ENCODE measurements around the gene SMOC1.

SMOC1 gene

DNA sequence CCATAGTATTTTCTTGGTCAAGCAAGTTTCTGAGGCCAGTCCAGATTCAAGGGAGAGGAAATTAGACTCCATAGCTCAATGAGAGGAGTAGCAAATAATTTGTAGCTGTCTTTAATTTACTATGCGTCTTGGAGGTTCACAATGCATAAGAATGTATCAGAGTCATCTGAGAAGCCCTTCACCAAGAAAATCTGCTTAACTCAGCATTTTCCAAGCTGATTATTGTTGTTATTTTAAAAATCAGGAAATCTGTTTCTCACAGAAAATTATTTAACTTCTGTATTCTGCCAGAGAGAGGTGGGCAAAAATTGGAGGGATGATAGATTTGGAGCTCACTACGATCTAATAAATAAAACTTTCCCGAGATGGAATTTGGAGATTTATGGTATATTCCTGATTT, 72.0 kb downstream of the SMOC1 start:
- Histone ChIP-seq H3K9me3 (replicated peaks in 1 of 2; ENCODE audit: control insufficient read depth in 2 of 2, insufficient read depth in 1 of 2, low read depth in 1 of 2, low read length in 2 of 2) (peaks cover 0 to 11% of the 10 kb centered on the region in 2 donors), H3K23ac (ENCODE audit: low read depth, low read length, poor library complexity) (no peak overlapping the region), H2BK120ac (ENCODE audit: low read depth, low read length) (no peak overlapping the region), H2AFZ (ENCODE audit: low read length) (no peak overlapping the region), H3K36me3 (replicated peaks in 1 of 2; ENCODE audit: control insufficient read depth in 2 of 2, insufficient read depth in 2 of 2, low read length in 2 of 2) (peaks cover 28 to 58% of the 10 kb centered on the region in 2 donors), H3K27ac (replicated peaks; ENCODE audit: low read length) (no peak overlapping the region), H2BK12ac (ENCODE audit: low read length) (no peak overlapping the region), H3K9ac (ENCODE audit: low read depth, low read length, poor library complexity) (no peak overlapping the region), H2BK5ac (ENCODE audit: low read length) (no peak overlapping the region), H3K4me2 (ENCODE audit: insufficient read depth, low read length, poor library complexity, severe bottlenecking) (no peak overlapping the region), H3K4ac (ENCODE audit: low read length) (no peak overlapping the region), H4K91ac (ENCODE audit: low read depth, low read length, poor library complexity) (no peak overlapping the region), H2BK15ac (ENCODE audit: low read length) (no peak overlapping the region), H2AK5ac (ENCODE audit: low read depth, low read length) (no peak overlapping the region), H3K4me3 (ENCODE audit: low read length in 2 of 2) (no peak overlapping the region), H3K4me1 (ENCODE audit: control insufficient read depth in 2 of 2, insufficient read depth in 1 of 2, low read depth in 1 of 2, low read length in 2 of 2) (peaks cover 5 to 14% of the 10 kb centered on the region in 2 donors), H3K79me1 (ENCODE audit: low read depth, low read length) (peaks cover 9% of the 10 kb centered on the region), H3K27me3 (ENCODE audit: control insufficient read depth in 3 of 3, insufficient read depth in 3 of 3, low read depth in 1 of 3, low read length in 3 of 3) (no peaks in the 10 kb centered on the region), H3K14ac (ENCODE audit: low read length) (no peak overlapping the region), H3K18ac (ENCODE audit: low read length) (no peak overlapping the region), H4K8ac (ENCODE audit: low read depth, low read length) (no peak overlapping the region)
- DNase-seq (ENCODE audit: low spot score), result no peak
- no CpG with 5 or more reads among the region's 3 CpGs for WGBS, 2 donors (ENCODE audit: extremely low coverage in 2 of 2, insufficient read length in 2 of 2, insufficient replicate concordance in 1 of 2)

DNA sequence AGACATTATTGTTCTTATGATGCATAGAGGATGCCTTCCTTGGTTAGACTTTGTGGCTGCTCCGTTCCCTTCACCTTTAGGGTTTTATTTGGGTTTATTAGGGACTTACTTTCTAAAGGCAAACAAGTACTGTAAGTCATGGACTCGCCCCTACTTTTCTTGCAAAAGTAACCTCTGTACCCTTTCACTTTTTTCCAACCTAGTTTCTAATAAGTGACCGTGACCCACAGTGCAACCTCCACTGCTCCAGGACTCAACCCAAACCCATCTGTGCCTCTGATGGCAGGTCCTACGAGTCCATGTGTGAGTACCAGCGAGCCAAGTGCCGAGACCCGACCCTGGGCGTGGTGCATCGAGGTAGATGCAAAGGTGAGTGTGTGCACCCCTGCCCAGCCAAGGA, 72.7 kb downstream of the SMOC1 start:
- no peak overlapping the region for H3K4ac ChIP-seq (ENCODE audit: low read length)
- peaks cover 9% of the 10 kb centered on the region for H3K79me1 ChIP-seq (ENCODE audit: low read depth, low read length)
- no peak overlapping the region for H3K4me2 ChIP-seq (ENCODE audit: insufficient read depth, low read length, poor library complexity, severe bottlenecking)
- peaks cover 0 to 4% of the 10 kb centered on the region in 2 donors for H3K9me3 ChIP-seq (replicated peaks in 1 of 2; ENCODE audit: control insufficient read depth in 2 of 2, insufficient read depth in 1 of 2, low read depth in 1 of 2, low read length in 2 of 2)
- H2AFZ ChIP-seq (ENCODE audit: low read length), result no peak overlapping the region
- no peak overlapping the region for H3K4me3 ChIP-seq (ENCODE audit: low read length in 2 of 2)
- H3K9ac ChIP-seq (ENCODE audit: low read depth, low read length, poor library complexity), result no peak overlapping the region
- H2BK120ac ChIP-seq (ENCODE audit: low read depth, low read length), result no peak overlapping the region
- H3K23ac ChIP-seq (ENCODE audit: low read depth, low read length, poor library complexity), result no peak overlapping the region
- H3K36me3 ChIP-seq (replicated peaks in 1 of 2; ENCODE audit: control insufficient read depth in 2 of 2, insufficient read depth in 2 of 2, low read length in 2 of 2), result peaks cover 32 to 61% of the 10 kb centered on the region in 2 donors
- DNase-seq (ENCODE audit: low spot score), result no peak
- no peak overlapping the region for H4K91ac ChIP-seq (ENCODE audit: low read depth, low read length, poor library complexity)
- H2BK15ac ChIP-seq (ENCODE audit: low read length), result no peak overlapping the region
- H2BK5ac ChIP-seq (ENCODE audit: low read length), result no peak overlapping the region
- H3K27ac ChIP-seq (replicated peaks; ENCODE audit: low read length), result peak overlapping the region; percentile 2
- H3K14ac ChIP-seq (ENCODE audit: low read length), result no peak overlapping the region
- peaks cover 5 to 17% of the 10 kb centered on the region in 2 donors for H3K4me1 ChIP-seq (ENCODE audit: control insufficient read depth in 2 of 2, insufficient read depth in 1 of 2, low read depth in 1 of 2, low read length in 2 of 2)
- no peak overlapping the region for H4K8ac ChIP-seq (ENCODE audit: low read depth, low read length)
- no peak overlapping the region for H2AK5ac ChIP-seq (ENCODE audit: low read depth, low read length)
- no peak overlapping the region for H2BK12ac ChIP-seq (ENCODE audit: low read length)
- H3K27me3 ChIP-seq (ENCODE audit: control insufficient read depth in 3 of 3, insufficient read depth in 3 of 3, low read depth in 1 of 3, low read length in 3 of 3), result no peaks in the 10 kb centered on the region
- no peak overlapping the region for H3K18ac ChIP-seq (ENCODE audit: low read length)
- no CpG with 5 or more reads among the region's 9 CpGs for WGBS, 2 donors (ENCODE audit: extremely low coverage in 2 of 2, insufficient read length in 2 of 2, insufficient replicate concordance in 1 of 2)

DNA sequence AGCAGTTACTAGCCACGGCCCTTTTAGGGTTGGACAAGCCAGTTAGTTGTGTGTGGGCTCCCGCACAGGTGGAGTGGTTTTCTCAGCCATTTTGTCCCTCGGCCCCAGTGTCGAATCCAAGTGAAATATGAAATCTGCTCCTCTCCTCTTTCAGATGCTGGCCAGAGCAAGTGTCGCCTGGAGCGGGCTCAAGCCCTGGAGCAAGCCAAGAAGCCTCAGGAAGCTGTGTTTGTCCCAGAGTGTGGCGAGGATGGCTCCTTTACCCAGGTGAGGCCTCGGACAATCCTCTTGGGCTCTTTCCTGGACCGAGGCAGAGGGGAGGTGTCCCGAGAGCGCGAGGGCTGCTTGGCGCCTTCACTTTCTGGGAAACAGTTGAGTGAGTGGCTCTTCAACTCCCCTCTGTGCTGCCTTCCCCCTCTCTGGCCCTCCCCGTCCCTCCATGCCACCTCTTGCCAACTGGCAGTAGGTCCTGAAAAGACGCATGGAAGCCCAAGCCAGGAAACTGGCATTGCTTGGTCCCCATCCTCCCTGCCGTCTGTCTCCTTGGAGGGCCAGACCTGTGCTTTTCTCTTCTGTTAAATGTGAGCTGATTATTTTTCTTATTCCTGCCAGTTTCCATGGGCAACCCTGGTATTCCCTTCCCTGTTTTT, 74.2 kb downstream of the SMOC1 start:
- Histone ChIP-seq H4K8ac (ENCODE audit: low read depth, low read length) (no peak overlapping the region), H2BK5ac (ENCODE audit: low read length) (no peak overlapping the region), H3K9ac (ENCODE audit: low read depth, low read length, poor library complexity) (no peak overlapping the region), H3K4ac (ENCODE audit: low read length) (no peak overlapping the region), H3K23ac (ENCODE audit: low read depth, low read length, poor library complexity) (no peak overlapping the region), H2BK15ac (ENCODE audit: low read length) (no peak overlapping the region), H2AFZ (ENCODE audit: low read length) (no peak overlapping the region), H2AK5ac (ENCODE audit: low read depth, low read length) (no peak overlapping the region), H2BK120ac (ENCODE audit: low read depth, low read length) (no peak overlapping the region), H3K4me3 (ENCODE audit: low read length in 2 of 2) (no peak overlapping the region), H3K18ac (ENCODE audit: low read length) (no peak overlapping the region), H3K9me3 (replicated peaks in 1 of 2; ENCODE audit: control insufficient read depth in 2 of 2, insufficient read depth in 1 of 2, low read depth in 1 of 2, low read length in 2 of 2) (no peaks in the 10 kb centered on the region), H3K27ac (replicated peaks; ENCODE audit: low read length) (no peak overlapping the region), H3K14ac (ENCODE audit: low read length) (no peak overlapping the region), H3K27me3 (ENCODE audit: control insufficient read depth in 3 of 3, insufficient read depth in 3 of 3, low read depth in 1 of 3, low read length in 3 of 3) (no peaks in the 10 kb centered on the region), H3K36me3 (replicated peaks in 1 of 2; ENCODE audit: control insufficient read depth in 2 of 2, insufficient read depth in 2 of 2, low read length in 2 of 2) (peaks cover 33 to 67% of the 10 kb centered on the region in 2 donors), H4K91ac (ENCODE audit: low read depth, low read length, poor library complexity) (no peak overlapping the region), H3K4me2 (ENCODE audit: insufficient read depth, low read length, poor library complexity, severe bottlenecking) (no peak overlapping the region), H3K79me1 (ENCODE audit: low read depth, low read length) (peaks cover 9% of the 10 kb centered on the region), H3K4me1 (ENCODE audit: control insufficient read depth in 2 of 2, insufficient read depth in 1 of 2, low read depth in 1 of 2, low read length in 2 of 2) (peaks cover 5 to 17% of the 10 kb centered on the region in 2 donors), H2BK12ac (ENCODE audit: low read length) (no peak overlapping the region)
- DNase-seq (ENCODE audit: low spot score), result no peak
- no CpG with 5 or more reads among the region's 16 CpGs for WGBS, 2 donors (ENCODE audit: extremely low coverage in 2 of 2, insufficient read length in 2 of 2, insufficient replicate concordance in 1 of 2)

DNA sequence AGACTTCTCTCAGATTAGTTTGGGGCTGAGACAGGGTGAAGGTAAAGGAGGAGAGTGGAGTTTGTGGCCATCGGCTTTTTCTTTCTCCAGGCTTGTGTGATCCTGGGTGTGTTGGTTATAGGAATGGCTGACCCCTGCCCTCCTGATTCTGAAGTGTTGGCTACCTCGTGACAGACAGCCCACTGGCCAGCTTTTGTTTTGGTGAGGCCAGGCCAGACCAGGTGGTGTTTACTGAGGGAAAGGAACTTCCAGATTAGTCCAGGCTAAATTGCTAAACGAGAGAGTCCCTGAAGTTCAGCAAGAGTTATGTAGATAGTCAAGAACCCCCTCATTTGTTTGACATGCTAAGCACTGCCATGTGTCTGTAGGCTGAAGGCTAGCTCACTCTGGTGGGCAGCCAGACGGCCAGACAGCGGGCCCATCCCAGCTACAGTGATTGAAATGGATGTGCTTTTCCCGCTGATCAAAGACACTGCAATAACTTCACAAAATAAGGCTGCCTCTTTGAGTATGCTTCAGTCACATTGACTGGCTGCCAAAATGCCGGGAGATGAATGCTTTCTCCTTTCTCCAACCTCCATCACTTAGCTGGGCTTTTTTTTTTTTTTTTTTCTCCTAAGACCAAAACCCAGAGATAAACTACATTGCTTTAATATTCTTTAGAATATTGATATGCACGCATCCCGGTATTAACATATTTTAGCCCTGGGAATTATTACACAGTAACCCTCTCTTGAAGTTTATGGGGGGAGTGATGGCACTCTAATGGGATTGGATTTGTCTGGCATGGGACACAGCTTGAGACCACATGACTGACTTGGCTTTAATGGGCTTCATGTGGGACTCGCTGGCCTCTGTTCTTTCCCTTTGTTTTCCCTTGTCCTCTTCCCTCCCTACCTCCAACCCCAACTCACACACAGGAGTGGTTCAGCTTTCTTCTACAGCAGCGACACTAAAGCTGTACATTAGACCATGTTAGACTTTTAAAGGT, 76.9 kb downstream of the SMOC1 start:
- no CpG with 5 or more reads among the region's 11 CpGs for WGBS, 2 donors (ENCODE audit: extremely low coverage in 2 of 2, insufficient read length in 2 of 2, insufficient replicate concordance in 1 of 2)
- Histone ChIP-seq H3K4me1 (ENCODE audit: control insufficient read depth in 2 of 2, insufficient read depth in 1 of 2, low read depth in 1 of 2, low read length in 2 of 2) (peaks cover 5 to 12% of the 10 kb centered on the region in 2 donors), H4K91ac (ENCODE audit: low read depth, low read length, poor library complexity) (no peak overlapping the region), H3K27ac (replicated peaks; ENCODE audit: low read length) (peak overlapping the region; percentile 9), H3K9ac (ENCODE audit: low read depth, low read length, poor library complexity) (no peak overlapping the region), H3K18ac (ENCODE audit: low read length) (no peak overlapping the region), H3K14ac (ENCODE audit: low read length) (no peak overlapping the region), H2AK5ac (ENCODE audit: low read depth, low read length) (no peak overlapping the region), H3K23ac (ENCODE audit: low read depth, low read length, poor library complexity) (no peak overlapping the region), H3K4me3 (ENCODE audit: low read length in 2 of 2) (no peak overlapping the region), H2BK5ac (ENCODE audit: low read length) (no peak overlapping the region), H3K9me3 (replicated peaks in 1 of 2; ENCODE audit: control insufficient read depth in 2 of 2, insufficient read depth in 1 of 2, low read depth in 1 of 2, low read length in 2 of 2) (no peaks in the 10 kb centered on the region), H3K27me3 (ENCODE audit: control insufficient read depth in 3 of 3, insufficient read depth in 3 of 3, low read depth in 1 of 3, low read length in 3 of 3) (no peaks in the 10 kb centered on the region), H2AFZ (ENCODE audit: low read length) (no peak overlapping the region), H3K4me2 (ENCODE audit: insufficient read depth, low read length, poor library complexity, severe bottlenecking) (peak overlapping the region; percentile 20), H3K36me3 (replicated peaks in 1 of 2; ENCODE audit: control insufficient read depth in 2 of 2, insufficient read depth in 2 of 2, low read length in 2 of 2) (peaks cover 28 to 74% of the 10 kb centered on the region in 2 donors), H2BK15ac (ENCODE audit: low read length) (no peak overlapping the region), H4K8ac (ENCODE audit: low read depth, low read length) (no peak overlapping the region), H3K79me1 (ENCODE audit: low read depth, low read length) (peaks cover 2% of the 10 kb centered on the region), H2BK12ac (ENCODE audit: low read length) (no peak overlapping the region), H2BK120ac (ENCODE audit: low read depth, low read length) (no peak overlapping the region), H3K4ac (ENCODE audit: low read length) (no peak overlapping the region)
- no peak for DNase-seq (ENCODE audit: low spot score)

Data from neuronal stem cell (in vitro differentiated cells).